ENCODE results near the gene IGF2BP2.
"Not testable (repeated sequence)": the region's sequence is repeated elsewhere in the genome, so short reads cannot be mapped to it uniquely, and the experiment has no call there.

IGF2BP2 gene

GRCh38 chr3:185797993-185798830 lies 26.6 kb downstream of the IGF2BP2 start:
- DNase-seq, result no peak

- DNase-seq, result no peak
These were observed 27.5 kb downstream of the IGF2BP2 start for GRCh38 chr3:185797108-185797881.

- no peak for DNase-seq
These were observed 28.3 kb downstream of the IGF2BP2 start for GRCh38 chr3:185796431-185797107.

GRCh38 chr3:185793381-185793780 lies 31.5 kb downstream of the IGF2BP2 start:
- DNase-seq, result no peak

GRCh38 chr3:185792955-185793354 lies 31.9 kb downstream of the IGF2BP2 start:
- no peak for DNase-seq

GRCh38 chr3:185789891-185790830 lies 34.7 kb downstream of the IGF2BP2 start:
- DNase-seq, result no peak

GRCh38 chr3:185789134-185789533 lies 35.7 kb downstream of the IGF2BP2 start:
- no peak for DNase-seq

- DNase-seq, result no peak
These were observed 36.5 kb downstream of the IGF2BP2 start for GRCh38 chr3:185788292-185788691.

- no peak for DNase-seq
These were observed 37.6 kb downstream of the IGF2BP2 start for GRCh38 chr3:185786956-185787877.

GRCh38 chr3:185786258-185786657 lies 38.6 kb downstream of the IGF2BP2 start:
- DNase-seq, result not testable (repeated sequence)

GRCh38 chr3:185784317-185784716 lies 40.5 kb downstream of the IGF2BP2 start:
- no peak for DNase-seq

GRCh38 chr3:185781759-185782158 lies 43.1 kb downstream of the IGF2BP2 start:
- DNase-seq, result no peak

- DNase-seq, result no peak
These were observed 45.4 kb downstream of the IGF2BP2 start for GRCh38 chr3:185779461-185779860.

GRCh38 chr3:185778821-185779220 lies 46.0 kb downstream of the IGF2BP2 start:
- no peak for DNase-seq

- DNase-seq, result no peak
These were observed 46.7 kb downstream of the IGF2BP2 start for GRCh38 chr3:185778094-185778493.

GRCh38 chr3:185770109-185770508 lies 54.7 kb downstream of the IGF2BP2 start:
- no peak for DNase-seq

GRCh38 chr3:185768578-185768982 lies 56.3 kb downstream of the IGF2BP2 start:
- DNase-seq, result peak; percentile 56

GRCh38 chr3:185767002-185767688 lies 57.7 kb downstream of the IGF2BP2 start:
- DNase-seq, result no peak

GRCh38 chr3:185766329-185767001 lies 58.4 kb downstream of the IGF2BP2 start:
- no peak for DNase-seq

- DNase-seq, result no peak
These were observed 59.9 kb downstream of the IGF2BP2 start for GRCh38 chr3:185764980-185765370.
